Measurements from ENCODE around the gene FRMD4A. TPM values are rescaled to one million over a fixed set of nuclear protein-coding genes. Genes with fewer than 3 reads are reported as not detected.

Gene FRMD4A
- polyA plus RNA-seq, 1 donor (not counting 4 experiments of a cell fraction or from before 2014, with no cell fraction given) = 12.9 TPM

GRCh38 chr10:14191407-14191806, 139.3 kb downstream of the FRMD4A start:
- H3K36me3 ChIP-seq (ENCODE audit: control insufficient read depth in 2 of 2, extremely low read depth in 1 of 2, insufficient read depth in 2 of 2, low read length in 2 of 2) = no peaks in the 10 kb centered on the region
- H3K79me2 ChIP-seq (ENCODE audit: control insufficient read depth, insufficient read depth, low read length) = no peaks in the 10 kb centered on the region
- H3K27ac ChIP-seq (ENCODE audit: control insufficient read depth, insufficient read depth, low read length) = no peak overlapping the region
- no peaks in the 10 kb centered on the region for H3K9me3 ChIP-seq (ENCODE audit: control insufficient read depth, low read depth, low read length)
- no peak overlapping the region for H3K4me3 ChIP-seq (ENCODE audit: control insufficient read depth in 2 of 3, extremely low read depth in 1 of 3, insufficient read depth in 2 of 3, low read depth in 1 of 3, low read length in 3 of 3)
- no peak for DNase-seq (ENCODE audit: low read depth, low spot score)
- peaks cover 10% of the 10 kb centered on the region for H3K27me3 ChIP-seq (ENCODE audit: control insufficient read depth, extremely low read depth, insufficient read depth, low read length)
- no peak for FAIRE-seq
- no peaks in the 10 kb centered on the region for H3K9me1 ChIP-seq (ENCODE audit: control insufficient read depth, extremely low read depth, insufficient read depth, low read length)
- no peaks in the 10 kb centered on the region for H4K20me1 ChIP-seq (ENCODE audit: control insufficient read depth, extremely low read depth, insufficient read depth, low read length)
- no peaks in the 10 kb centered on the region for H3K4me1 ChIP-seq (ENCODE audit: control insufficient read depth, extremely low read depth, insufficient read depth, low read length)
- dilution Hi-C loops (cut with MboI; ENCODE audit: extremely low pct_ligation_motif_present, low sequenced_read_pairs) = no loop called here
- TF ChIP-seq CTCF (optimal IDR thresholded peaks at IDR 0.05 in 1 of 3, IDR thresholded peaks at IDR 0.05 in 1 of 3, conservative IDR thresholded peaks at IDR 0.05 in 1 of 3; ENCODE audit: extremely low read depth in 1 of 3, insufficient read depth in 2 of 3, low read length in 3 of 3) = no peak
- TF ChIP-seq EZH2 (IDR thresholded peaks at IDR 0.05; ENCODE audit: low read length) = no peak
- no peak overlapping the region for H3K4me2 ChIP-seq (ENCODE audit: control insufficient read depth, extremely low read depth, insufficient read depth, low read depth, low read length)
- no peak overlapping the region for H3K9ac ChIP-seq (ENCODE audit: control insufficient read depth, extremely low read depth, insufficient read depth, low read length)
- H2AFZ ChIP-seq (ENCODE audit: control insufficient read depth, low read length) = no peak overlapping the region

- H3K4me1 ChIP-seq (ENCODE audit: control insufficient read depth, extremely low read depth, insufficient read depth, low read length) = no peaks in the 10 kb centered on the region
- DNase-seq (ENCODE audit: low read depth, low spot score) = no peak
- no peaks in the 10 kb centered on the region for H3K9me3 ChIP-seq (ENCODE audit: control insufficient read depth, low read depth, low read length)
- H2AFZ ChIP-seq (ENCODE audit: control insufficient read depth, low read length) = no peak overlapping the region
- no peaks in the 10 kb centered on the region for H3K9me1 ChIP-seq (ENCODE audit: control insufficient read depth, extremely low read depth, insufficient read depth, low read length)
- H3K4me2 ChIP-seq (ENCODE audit: control insufficient read depth, extremely low read depth, insufficient read depth, low read depth, low read length) = no peak overlapping the region
- no peak for FAIRE-seq
- no peak overlapping the region for H3K9ac ChIP-seq (ENCODE audit: control insufficient read depth, extremely low read depth, insufficient read depth, low read length)
- no peaks in the 10 kb centered on the region for H3K79me2 ChIP-seq (ENCODE audit: control insufficient read depth, insufficient read depth, low read length)
- TF ChIP-seq CTCF (optimal IDR thresholded peaks at IDR 0.05 in 1 of 3, IDR thresholded peaks at IDR 0.05 in 1 of 3, conservative IDR thresholded peaks at IDR 0.05 in 1 of 3; ENCODE audit: extremely low read depth in 1 of 3, insufficient read depth in 2 of 3, low read length in 3 of 3) (no peak), EZH2 (IDR thresholded peaks at IDR 0.05; ENCODE audit: low read length) (no peak)
- dilution Hi-C loops (cut with MboI; ENCODE audit: extremely low pct_ligation_motif_present, low sequenced_read_pairs) = no loop called here
- H3K27me3 ChIP-seq (ENCODE audit: control insufficient read depth, extremely low read depth, insufficient read depth, low read length) = peaks cover 10% of the 10 kb centered on the region
- no peaks in the 10 kb centered on the region for H3K36me3 ChIP-seq (ENCODE audit: control insufficient read depth in 2 of 2, extremely low read depth in 1 of 2, insufficient read depth in 2 of 2, low read length in 2 of 2)
- no peaks in the 10 kb centered on the region for H4K20me1 ChIP-seq (ENCODE audit: control insufficient read depth, extremely low read depth, insufficient read depth, low read length)
- no peak overlapping the region for H3K4me3 ChIP-seq (ENCODE audit: control insufficient read depth in 2 of 3, extremely low read depth in 1 of 3, insufficient read depth in 2 of 3, low read depth in 1 of 3, low read length in 3 of 3)
- no peak overlapping the region for H3K27ac ChIP-seq (ENCODE audit: control insufficient read depth, insufficient read depth, low read length)
Measured at GRCh38 chr10:14190702-14191101, 140.0 kb downstream of the FRMD4A start.
